DMS 273 (cell line): ENCODE measurements around the gene ERBB4.
A peak's percentile ranks its signal among the peaks of the same experiment; 100 is the strongest.

Experiments
- DNase-seq: peaks from one replicate; lab custom pipeline; 2025; ENCODE audit not compliant: unreplicated experiment; lab: John Stamatoyannopoulos, UW

ERBB4 gene

DNA sequence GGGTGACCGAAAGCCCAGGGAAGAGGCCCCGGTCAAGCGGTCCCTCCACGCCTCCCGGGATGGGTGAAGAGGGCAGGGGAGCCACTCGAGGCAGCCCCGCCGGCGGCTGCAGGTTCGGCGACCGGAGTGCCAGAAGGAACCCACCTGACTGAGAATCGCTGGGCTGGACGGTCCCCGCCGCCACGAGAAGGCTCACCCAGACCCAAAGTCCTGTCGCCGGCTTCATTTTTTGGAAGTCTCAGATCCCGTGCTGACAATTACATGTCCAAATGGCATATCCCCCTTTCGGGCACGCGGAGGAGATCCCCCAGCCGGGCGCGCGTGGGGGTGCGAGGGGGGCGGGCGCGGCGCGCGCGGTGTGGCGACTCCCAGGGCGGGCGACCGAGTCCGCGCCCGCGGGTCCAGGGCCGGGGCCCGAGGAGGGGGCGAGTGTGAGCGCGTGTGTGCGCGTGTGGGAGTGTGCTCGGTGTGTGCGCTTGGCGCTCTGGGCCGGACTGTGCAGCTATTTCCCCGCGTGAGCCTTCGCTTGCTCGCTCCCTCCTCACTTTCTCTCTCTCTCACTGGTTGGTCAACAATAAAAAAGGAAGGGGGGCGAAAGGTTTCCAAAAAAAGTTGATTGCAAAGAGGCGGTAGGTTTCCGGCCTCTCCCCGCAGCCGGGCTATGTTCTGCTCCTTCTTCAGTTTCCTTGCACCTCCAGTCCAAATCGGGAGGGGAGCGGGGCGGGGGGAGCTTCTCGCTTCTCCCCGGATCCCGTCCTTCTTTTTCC lies at the start of gene ERBB4:
TSS of gene ERBB4 (minus strand) at position 498 of the 767 bp plus-strand sequence. CDS start at position 226, 272 bp downstream.
- peak; percentile 83 for DNase-seq

DNA sequence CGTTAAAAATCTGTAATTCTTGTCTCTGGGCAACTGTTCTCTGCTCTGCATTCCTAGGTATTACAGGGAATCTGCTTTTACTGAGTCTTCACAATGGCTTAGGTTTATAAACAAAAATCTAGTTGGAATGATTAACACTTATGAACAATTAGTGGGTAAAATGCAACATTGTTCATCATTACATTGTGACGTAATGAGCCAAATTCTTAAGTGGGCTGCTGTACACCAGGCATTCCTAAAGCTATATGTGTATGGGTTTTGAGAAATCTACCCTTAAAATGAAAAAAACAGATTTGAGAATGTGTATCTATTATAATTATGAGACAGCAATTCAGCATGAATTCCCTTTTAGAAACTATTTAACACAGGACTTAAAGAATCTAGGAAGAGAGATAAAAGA lies 41.5 kb upstream of the ERBB4 start:
- no peak for DNase-seq

DNA sequence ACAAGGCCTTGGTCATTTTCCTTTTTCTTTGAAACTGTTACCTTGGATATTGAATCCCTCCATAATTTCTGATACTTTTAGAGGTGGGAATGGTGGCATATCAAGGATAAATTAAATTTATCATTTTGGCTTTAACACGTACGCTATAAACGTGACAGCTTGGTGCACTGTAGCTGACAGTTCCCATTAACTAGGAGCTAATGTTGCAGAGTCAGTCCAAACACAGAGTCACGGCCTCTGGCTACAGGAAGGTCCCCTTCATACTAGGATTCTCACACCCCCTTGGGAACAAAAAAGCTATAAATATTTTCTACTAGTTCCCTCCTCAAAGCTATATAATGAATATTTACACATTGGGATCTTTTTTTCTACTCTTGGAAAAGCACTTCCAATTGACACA lies 17.7 kb upstream of the ERBB4 start:
- DNase-seq = no peak

DNA sequence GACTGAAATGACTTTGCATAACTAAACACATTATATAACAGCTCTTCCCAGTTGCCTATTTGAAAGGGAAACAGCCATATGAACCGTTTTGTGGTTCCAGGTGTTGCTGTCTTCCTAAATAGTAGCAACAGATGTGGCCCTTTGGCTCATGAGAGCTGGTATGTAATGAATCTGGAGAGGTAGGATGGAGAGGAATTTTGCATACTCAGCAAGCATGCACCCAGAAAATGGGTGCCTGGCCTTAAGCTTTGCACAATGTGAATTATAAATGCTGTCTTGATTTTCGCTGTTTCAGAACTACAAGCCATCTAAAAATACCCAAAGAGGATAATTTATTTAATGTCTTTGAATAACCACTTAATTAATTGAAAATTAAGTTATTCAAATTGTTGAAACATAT lies 15.6 kb upstream of the ERBB4 start:
- DNase-seq = peak; percentile 66

DNA sequence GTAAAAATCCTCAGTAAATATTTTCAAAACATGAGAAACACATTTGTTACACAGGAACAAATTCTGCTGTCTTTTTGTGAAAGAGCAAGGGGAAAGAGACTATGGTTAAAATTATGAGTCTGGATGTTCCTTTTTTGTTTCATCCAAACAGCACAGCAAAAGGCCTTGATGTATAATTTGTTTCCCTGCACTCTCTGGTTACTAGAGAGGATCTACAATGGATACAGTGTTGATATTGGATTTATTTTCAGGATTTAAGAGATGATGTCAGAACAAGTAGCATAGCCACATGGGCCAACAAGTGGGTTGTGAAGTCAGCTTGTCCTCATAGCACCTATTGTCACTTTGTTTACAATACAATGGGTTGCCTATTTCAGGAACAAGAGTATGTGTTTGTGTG lies 11.3 kb upstream of the ERBB4 start:
- no peak for DNase-seq

DNA sequence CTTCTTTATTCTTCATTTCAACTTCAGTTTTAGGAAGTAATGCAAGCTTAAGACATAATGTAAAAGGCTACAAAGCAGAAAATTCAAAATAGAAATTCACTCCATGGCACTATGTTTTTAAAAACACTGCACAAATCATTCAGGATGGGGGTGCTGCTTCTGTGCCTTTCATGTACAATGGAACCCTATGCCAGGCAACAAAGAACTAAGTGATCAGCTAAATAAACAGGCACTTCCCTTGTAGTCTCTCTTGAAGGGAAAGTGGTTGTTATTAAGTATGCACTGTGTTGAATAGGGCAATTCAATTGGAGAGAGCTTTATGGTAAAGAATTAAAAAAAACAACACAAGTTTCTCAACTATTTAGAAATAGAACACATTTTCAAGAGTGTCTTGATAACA lies 10.9 kb upstream of the ERBB4 start:
- DNase-seq = no peak

DNA sequence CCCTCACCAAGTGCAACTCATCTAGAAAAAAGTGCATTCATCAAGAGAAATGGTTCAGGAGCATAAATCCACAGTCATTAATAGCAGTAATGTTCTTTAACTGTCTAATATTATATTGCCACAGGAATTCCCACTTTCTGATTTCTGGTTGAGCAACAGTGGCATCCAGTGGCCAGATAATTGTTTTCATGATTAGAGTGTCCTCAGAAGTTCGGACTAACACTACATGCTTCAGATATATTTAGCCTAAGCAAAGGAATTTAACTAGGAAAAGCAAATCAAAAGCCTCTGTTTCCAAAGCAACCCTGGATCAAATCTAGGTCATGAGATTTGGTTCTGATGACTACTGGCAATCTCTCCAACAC lies 9.8 kb upstream of the ERBB4 start:
- peak; percentile 74 for DNase-seq

DNA sequence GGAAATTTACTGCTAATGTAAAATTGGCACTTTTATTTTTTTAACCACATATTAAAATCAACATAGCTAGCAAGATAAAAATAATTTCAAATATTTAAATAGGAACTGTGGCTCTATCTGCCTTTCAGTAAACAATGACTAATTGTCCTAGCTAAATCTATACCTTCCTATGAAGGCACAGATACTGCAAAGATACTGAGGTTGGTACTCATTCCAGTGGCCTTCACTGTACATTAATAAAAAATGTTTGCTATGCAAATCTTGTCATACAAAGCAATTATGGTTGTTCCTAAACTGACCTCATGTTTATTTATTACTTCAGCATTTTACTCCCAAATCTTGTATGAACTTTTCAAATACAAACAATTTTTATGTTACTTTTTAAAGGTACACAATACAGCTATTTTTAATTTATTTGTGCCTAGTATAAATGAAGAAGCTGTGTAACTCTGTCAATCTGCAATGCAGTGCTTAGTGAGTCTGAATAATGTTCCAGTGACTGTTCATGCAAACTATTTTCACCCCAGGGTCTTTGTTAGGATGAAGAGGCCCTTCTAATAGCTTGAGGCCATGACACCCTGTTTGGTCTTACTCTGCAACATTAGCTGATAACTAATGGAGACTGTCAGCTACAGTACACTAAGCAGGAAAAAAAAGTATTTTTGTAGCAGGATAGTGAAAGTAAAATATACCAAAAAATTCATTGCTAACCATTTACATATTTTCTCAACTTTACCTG lies 9.3 kb upstream of the ERBB4 start:
- DNase-seq = no peak

DNA sequence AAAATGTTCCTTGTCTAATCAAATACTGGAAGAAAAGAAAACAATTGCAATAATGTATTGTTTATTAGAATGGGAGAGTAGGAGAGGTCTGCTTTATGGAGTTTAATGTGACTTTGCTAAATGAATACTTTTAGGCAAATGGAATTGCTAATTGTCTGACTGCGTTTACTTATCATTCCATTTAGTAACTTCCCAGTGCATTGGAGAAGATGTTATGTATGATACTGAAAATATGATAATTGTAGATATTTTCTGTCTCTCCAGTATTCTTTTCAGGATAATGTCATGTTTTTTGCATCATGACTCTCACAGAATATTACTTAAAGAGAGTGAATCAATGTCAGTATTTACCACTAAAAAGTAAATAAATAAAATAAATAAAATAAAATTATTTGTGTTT lies 8.1 kb upstream of the ERBB4 start:
- no peak for DNase-seq

DNA sequence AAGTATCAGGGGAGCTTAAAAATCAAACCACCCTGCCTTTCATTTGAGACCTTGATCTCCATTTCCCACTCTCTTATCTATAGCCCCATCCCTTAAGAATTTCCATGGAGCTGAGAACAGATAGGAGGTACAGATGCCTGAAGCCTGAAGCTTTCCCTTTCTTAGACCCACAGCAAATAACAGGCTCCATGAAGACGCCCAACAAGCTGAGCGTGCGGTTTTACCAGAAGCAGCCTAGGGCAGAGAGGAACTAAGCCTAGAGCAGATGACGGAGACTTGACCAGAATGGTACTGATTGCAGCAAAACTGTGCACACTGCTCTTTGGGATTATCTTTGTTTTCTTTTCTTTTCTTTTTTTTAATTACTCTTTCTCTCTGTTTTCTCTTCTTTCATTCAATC lies 1.7 kb upstream of the ERBB4 start:
- no peak for DNase-seq

DNA sequence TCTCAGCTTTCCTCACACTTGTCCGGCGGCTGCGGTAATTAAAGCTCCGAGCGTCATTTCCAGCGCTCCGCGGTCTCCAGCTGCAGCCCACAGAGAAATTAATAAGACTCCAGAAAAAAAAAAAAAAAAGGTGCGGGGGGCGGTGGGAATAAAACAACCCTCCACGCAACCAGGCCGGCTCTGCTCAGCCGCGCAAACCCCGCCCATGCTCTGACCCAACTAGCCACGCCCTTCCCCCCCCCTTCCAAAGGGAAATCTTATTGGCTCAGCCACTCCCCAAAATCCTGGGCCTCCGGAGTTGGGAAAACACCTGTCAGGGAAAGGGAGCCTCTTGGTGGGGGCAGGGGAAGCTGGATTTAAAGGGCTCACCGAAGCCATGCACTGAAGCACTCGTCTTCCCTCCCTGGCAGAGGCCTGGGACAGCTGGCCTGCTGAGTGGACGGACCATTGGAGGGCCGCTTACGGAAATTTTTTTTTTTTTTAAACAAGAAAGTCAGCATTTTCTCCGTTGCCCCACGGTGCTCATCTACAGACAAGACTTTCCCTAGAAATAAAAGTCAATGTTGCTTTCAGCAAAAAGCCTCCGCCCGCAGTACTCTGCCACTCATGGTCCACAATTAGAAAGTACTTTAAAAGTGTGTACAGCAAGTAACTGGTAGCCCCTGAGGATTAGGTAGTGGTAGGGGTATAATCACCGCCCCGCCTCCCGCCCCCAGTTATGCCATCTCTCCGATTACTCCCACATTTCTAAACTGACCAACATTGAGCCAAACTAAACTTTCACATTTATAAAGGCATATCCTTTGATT lies 674 bp upstream of the ERBB4 start:
- DNase-seq = peak; percentile 87

DNA sequence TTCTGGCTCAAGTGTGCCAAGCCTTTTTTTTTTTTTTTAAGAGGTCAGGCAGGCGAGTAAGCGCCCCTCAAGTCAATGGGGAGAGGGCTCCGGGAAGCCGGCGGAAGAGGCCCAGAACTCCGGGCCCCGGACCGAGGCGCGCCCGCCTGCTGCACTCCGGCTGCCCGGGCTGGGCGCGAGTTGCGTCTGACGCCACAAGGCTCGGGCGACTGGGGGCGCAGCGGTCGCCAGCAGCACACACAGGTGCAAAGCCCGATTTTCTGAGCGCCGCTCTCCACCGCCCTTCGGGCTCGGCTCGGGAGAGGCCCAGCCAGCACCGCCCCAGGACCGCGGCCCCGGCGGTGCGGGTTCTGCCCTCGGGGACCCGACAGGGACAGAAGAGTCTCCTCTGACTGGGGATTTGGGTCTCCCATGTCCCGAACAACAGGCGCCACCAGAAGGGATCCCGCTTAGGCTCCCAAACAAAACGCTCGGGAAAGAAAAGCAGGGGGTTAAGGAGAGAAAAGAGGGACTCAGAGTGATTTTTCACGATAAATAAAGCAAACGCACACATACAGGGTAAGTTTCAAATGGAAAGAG lies 787 bp downstream of the ERBB4 start:
- peak; percentile 80 for DNase-seq

DNA sequence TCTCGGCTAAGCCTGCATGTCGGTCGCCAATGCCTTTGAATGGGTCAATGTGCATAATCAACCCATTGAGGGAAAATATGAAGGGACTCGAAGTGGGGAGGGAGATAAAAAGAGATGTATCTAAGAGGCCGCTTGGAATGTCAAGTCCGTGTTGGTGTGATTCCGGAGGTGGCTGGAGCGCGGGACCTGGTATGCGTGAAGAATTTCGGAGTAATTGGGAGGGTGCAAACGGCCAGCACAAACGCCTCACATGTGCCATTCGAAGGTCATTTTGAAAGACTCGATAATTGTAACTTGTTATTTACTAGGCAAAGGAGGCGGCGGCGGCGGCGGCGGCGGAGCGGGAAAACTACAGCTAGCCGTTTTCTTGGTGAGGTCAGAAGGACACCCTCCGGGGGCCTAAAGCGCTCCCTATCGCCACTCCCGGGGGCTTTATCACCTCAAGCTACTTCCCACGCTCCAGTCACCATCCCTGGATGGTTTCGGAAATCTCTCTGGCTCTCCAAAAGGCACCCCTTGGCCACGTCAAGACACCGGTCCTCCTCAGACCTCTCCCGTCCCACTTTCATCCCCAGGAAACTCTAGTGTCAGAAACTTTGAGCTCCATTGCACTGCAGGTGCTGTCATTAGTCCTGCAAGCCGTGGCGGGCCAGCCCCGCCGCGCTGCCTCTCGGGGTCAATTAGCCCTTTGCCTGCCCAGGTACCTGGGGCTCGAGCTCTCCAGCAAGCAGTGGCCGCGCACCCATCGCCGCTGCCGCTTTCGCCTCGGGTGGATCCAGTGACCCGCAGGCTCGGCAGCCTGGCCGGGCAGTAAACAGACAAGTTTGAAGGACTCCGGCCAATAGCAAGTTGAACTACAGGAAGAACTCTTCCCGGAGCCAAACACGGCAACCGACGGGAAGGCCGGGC lies 1.5 kb downstream of the ERBB4 start:
- DNase-seq = peak; percentile 73

DNA sequence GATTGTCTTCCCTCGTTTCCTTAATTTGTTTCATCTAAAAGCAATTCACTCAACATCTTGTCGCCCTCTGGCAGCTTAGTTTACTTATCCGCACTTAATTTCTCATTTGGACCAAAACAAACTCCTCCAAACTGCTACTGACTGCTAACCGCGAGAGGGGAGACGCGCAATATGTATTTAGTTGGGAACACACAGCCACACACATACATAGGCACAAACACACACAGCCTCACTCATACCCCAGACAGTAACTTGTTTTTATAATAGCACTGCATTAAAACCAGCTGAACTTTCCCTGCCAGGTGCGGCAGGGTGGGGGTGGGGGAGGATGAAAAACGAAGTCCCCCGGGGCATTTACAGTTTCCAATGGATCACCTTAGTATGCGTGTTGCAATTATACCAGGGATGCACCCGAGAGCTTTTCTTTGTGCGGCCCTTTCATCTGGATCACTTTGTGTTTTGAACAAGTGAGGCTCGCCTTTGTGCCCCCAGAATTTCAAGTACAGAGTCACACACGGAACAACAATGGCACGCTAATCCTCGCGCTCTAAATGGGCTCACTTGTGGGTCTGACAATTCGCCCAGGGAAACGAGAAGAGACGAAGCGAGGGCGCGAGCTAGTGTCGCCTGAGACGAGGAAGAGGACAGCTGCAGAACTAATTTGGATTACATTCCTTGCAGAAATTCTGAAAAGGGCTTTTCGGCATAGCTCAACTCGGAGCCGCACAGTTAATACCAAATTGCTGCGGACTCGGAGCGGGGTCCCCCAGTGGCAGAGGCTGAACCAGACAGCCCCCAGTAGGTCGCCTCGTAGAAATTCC lies 2.4 kb downstream of the ERBB4 start:
- peak; percentile 72 for DNase-seq

DNA sequence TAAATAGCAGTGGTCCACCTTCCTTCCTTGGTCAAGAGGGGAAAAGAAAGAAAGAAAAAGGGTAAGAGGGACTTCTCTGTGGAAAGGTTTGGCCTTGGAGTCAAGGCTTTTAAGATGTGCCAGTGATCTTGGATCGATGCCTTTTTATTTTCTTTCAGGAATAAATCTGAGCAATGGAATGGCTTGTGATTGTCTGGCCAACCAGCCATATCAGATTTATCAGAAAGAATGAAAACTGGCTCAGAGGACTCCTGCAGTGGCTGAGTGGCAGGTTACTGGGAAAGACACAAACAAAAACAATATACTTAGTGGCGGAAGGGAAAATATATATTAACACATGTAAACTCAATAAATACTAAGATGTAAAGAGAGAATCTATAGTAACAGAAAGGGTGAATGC lies 4.3 kb downstream of the ERBB4 start:
- DNase-seq = peak; percentile 14

DNA sequence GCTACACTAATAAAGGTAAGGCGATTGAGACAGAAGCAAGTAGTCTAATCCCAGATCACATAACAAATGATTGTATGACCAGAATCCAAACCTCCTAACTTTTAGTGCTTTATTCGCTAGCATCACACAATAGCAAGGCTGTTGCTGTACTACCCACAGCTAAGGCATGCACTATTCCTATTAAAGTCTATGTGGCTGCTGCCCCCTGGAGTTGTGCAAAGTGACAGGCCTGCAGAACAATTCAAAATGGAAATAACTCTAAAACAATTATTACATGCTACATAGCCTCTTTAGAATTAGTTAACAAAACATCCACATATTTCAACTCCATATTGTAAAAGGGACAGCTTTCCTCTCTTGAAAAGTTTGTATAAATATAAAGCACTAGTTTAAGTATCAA lies 6.0 kb downstream of the ERBB4 start:
- DNase-seq = peak; percentile 32

DNA sequence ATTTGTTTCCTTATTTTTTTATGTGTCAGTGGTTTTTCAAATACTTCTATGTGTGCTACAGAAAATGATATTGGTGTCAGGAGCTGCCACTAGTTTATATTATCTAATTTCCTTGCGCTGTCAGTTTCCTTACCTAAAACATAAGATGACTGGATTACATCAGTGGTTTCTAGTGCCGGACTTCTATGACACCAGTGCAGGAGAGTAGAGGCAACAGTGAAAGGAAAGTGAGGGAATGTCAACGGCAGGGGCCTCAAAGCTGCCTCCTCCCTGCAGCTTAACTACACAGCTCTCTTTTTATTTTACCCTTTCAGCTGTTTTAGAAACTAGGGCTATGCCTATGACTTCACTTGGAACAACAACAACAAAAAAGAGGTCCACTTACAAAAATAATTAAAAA lies 6.5 kb downstream of the ERBB4 start:
- no peak for DNase-seq

DNA sequence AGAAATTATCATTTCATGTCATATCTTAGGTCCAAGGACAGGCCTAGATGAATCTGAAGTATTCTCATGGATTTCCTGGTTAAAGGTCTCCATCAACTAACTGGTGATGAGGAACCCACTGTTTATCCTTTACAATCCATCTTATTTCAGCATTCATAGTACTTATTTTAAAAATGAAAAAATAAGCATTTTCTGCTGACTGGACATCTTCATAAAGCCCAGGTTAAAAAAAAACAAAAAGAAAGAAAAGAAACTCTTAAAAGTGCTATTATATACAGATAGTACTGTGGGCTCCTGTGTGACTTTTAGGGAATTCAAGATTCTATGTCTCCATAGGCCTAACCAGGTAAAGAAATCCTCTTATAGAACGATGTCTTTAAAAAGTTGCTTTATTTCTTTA lies 7.1 kb downstream of the ERBB4 start:
- DNase-seq = no peak

DNA sequence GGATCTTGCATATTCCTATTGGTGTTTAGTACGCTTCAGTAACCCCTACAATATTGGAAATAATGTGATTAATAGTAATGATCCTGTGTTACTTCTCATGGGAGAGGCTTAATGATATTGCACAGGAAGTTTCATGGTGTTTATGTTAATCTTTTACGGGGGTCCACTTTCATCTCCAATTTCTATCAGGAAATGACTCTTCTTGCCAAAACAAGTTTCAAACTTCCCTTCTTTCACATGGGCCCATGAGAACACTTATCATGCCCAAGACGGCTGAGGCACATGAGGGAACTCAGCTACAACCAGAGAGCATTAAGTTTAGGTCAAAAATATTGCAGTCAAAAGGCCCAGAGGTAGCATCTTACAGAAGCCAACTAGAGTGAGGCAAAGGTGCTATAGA lies 7.6 kb downstream of the ERBB4 start:
- no peak for DNase-seq

DNA sequence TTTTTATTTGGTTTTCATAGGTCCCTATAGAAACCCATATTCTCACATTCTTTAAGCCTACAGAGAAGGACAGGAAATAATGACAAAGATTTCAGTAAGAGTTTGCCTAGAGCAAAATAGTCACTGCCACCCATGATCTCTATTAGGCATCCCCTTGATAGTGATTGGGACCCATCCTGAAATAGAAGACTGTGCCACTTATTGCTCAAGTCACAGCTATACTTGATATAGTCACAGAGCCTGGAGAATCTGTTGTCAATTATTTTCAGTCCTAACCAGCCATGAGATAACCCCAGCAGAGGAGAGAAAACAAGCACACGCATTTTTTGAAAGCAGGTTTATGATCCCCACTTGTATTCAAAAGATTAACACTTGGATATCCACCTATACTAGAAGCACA lies 8.2 kb downstream of the ERBB4 start:
- DNase-seq = no peak
